ENCODE data around the gene BEND7. TPM values are rescaled to one million over a fixed set of nuclear protein-coding genes. Genes with fewer than 3 reads are reported as not detected.

Gene BEND7
- total and polyA plus RNA-seq, 2 donors (not counting 3 experiments of a cell fraction or from before 2014, with no cell fraction given), result 7.3 to 31.7 TPM

DNA sequence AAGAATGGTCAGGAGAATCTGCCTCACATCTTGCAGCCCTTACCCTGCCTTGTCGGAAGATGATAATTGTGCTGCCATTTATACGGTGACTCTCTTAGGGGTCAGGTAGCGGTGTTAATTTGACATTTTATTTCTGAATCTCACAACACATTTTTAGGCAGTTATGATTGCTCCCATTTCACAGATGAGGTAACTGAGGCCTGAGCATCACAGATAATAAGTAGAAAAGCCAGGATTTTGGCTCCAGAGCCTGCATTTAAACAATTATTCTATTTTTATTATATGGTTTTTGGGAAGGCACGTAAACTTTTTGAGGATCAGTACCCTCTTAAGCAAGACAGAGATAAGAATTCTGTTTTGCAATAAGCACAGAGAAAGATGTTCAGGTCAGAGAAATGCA, 103.4 kb downstream of the BEND7 start:
- Histone ChIP-seq H3K9me1 (replicated peaks; ENCODE audit: control insufficient read depth, extremely low read depth, insufficient read depth, low read length) (no peaks in the 10 kb centered on the region), H3K36me3 (ENCODE audit: control insufficient read depth in 2 of 2, extremely low read depth in 1 of 2, insufficient read depth in 2 of 2, low read length in 2 of 2) (no peaks in the 10 kb centered on the region), H2AFZ (ENCODE audit: low read depth, low read length) (no peak overlapping the region), H3K4me3 (replicated peaks in 1 of 3; ENCODE audit: insufficient read depth in 1 of 3, low read depth in 1 of 3, low read length in 3 of 3) (no peak overlapping the region), H3K27ac (ENCODE audit: insufficient read depth, low read depth, low read length) (no peak overlapping the region), H3K4me2 (ENCODE audit: insufficient read depth, low read length) (no peak overlapping the region), H3K27me3 (ENCODE audit: control insufficient read depth in 2 of 2, insufficient read depth in 2 of 2, low read length in 2 of 2) (peaks cover 14 to 16% of the 10 kb centered on the region in 2 experiments), H4K20me1 (replicated peaks; ENCODE audit: control insufficient read depth, extremely low read depth, insufficient read depth, low read length) (no peaks in the 10 kb centered on the region), H3K9me3 (replicated peaks; ENCODE audit: control insufficient read depth, insufficient read depth, low read length) (no peaks in the 10 kb centered on the region), H3K9ac (replicated peaks; ENCODE audit: extremely low read depth, insufficient read depth, low read length) (no peak overlapping the region), H3K79me2 (ENCODE audit: control insufficient read depth, insufficient read depth, low read length) (no peaks in the 10 kb centered on the region), H3K4me1 (ENCODE audit: control insufficient read depth, extremely low read depth, insufficient read depth, low read length) (no peaks in the 10 kb centered on the region)
- ChIA-PET CTCF (interaction anchor here (1.5 kb wide), 1 partner anchor 53 kb away, joined by 3 read pairs; no protein-coding TSS in a partner anchor), POLR2A (no interaction called here)
- intact Hi-C loops (cut with micrococcal nuclease) (no loop called here), dilution Hi-C loops (cut with MboI; ENCODE audit: extremely low pct_ligation_motif_present, low sequenced_read_pairs) (no loop called here)
- FAIRE-seq, result no peak
- TF ChIP-seq JUN (IDR thresholded peaks at IDR 0.05; ENCODE audit: borderline replicate concordance, insufficient read depth, insufficient read length, low read depth), result no peak
- no peak for TF ChIP-seq MYC (IDR thresholded peaks at IDR 0.05; ENCODE audit: low read depth, low read length)
- no peak for TF ChIP-seq GATA2 (IDR thresholded peaks at IDR 0.05; ENCODE audit: insufficient read depth, insufficient read length, low read depth, low read length)
- TF ChIP-seq POLR2AphosphoS5 (IDR thresholded peaks at IDR 0.05; ENCODE audit: insufficient read depth, low read depth, low read length), result no peak
- TF ChIP-seq POLR2A (IDR thresholded peaks at IDR 0.05; ENCODE audit: low read depth, low read length), result no peak
- TF ChIP-seq, protein P1, sequence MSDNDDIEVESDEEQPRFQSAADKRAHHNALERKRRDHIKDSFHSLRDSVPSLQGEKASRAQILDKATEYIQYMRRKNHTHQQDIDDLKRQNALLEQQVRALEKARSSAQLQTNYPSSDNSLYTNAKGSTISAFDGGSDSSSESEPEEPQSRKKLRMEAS (IDR thresholded peaks at IDR 0.05; ENCODE audit: insufficient read depth, insufficient read length), result no peak
- no peak for TF ChIP-seq EZH2 (IDR thresholded peaks at IDR 0.05; ENCODE audit: borderline replicate concordance, low read depth, low read length, severe bottlenecking)
- no peak for TF ChIP-seq FOS (IDR thresholded peaks at IDR 0.05; ENCODE audit: borderline replicate concordance, insufficient read depth, low read length)
- no peak for TF ChIP-seq CTCF (IDR thresholded peaks at IDR 0.05; ENCODE audit: extremely low read depth in 1 of 2, insufficient read depth in 1 of 2, low read depth in 1 of 2, low read length in 2 of 2)
- no peak for DNase-seq (ENCODE audit: low read depth, low spot score)
- no TSS peak for BruUV-seq (replicated peaks)
